Renal cortex interstitium (tissue), 11 donors: ENCODE measurements around the gene SNRK. TPM values are rescaled to one million over a fixed set of nuclear protein-coding genes. Genes with fewer than 3 reads are reported as not detected.

Experiments
- DNase-seq, 11 donors: peaks; one replicate each; pipeline ENCODE4 v3.0.0-alpha.2; 2013; ENCODE audit warnings: low read depth in 9 of 11, low spot score in 4 of 11; ENCODE audit errors: extremely low read depth in 1 of 11
- polyA plus RNA-seq, 3 donors: library from polyadenylated mRNA; unstranded; fragments of 120-200 nt; gene quantifications; one replicate each; pipeline ENCODE4 v1.2.1, GENCODE V29; 2013; ENCODE audit not compliant: insufficient read length in 3 of 3

The SNRK gene
- polyA plus RNA-seq, 3 donors = 48.2 to 54.2 (median 51.4) TPM

DNA sequence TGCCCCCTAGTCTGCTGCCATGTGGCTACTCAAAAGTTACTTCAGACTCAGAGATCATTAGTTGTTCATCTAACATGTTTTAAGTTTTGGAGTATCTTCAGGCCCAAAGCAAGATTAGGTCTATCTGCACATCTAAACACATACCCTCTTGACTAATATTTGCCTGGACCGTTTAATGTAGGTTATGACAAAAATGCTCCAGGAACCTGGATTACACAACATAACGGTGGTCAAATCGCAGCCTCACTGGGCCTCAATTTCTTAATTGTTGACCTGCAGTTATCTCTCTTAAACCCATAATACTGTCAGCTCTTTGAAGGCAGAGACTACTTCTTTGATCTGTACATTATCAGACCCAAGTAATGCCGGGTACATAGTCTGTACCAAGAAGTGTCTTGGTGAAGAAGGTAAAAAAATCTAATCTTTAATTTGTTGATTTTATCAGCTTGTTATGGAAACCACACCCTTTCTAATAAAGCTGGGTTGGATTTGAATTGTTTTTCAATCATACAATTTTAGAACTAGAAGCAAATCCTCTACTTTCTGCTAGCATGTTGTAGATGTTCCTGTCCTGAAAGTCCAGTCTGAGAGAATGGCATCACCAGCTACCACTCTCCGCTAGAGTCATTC lies 3.6 kb downstream of the SNRK start:
- no peak for DNase-seq

DNA sequence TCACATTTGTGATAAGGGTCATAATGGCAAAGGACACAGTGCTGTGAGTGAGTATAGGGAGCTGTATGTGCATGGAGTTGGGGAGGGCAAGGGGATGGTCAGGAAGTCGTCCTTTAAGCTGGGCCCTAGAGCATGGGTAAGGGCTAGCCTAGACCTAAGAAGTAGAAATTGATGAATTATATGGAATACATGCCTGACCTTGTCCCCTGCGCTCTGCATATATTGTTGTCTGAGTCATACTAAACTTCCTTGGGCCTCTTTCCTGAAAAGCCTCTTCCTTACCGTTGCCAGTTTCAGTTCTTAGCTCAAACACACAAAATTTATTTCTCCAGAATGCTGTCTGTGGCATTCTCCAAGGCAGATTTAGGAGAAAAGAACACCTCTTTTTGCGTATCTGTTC lies 4.6 kb downstream of the SNRK start:
- DNase-seq = no peak

DNA sequence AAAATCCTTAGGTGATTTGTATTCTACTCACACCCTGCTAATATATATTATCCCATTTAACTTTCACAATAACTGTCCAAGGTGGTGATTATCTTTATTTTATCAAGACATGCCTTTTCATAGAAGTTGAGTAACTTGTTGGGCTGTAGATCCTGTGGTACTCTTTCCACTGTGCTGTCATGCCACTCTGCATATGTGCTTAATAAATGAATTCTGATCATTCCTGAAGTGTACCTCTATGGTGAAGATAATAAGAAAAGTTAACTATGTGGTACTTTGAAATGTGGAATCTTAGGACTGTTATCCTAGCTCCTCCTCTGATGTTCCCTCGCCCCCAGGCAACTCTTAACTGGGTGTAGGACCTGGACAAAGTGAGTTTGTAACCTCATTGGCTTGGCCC lies 5.2 kb downstream of the SNRK start:
- DNase-seq = no peak

DNA sequence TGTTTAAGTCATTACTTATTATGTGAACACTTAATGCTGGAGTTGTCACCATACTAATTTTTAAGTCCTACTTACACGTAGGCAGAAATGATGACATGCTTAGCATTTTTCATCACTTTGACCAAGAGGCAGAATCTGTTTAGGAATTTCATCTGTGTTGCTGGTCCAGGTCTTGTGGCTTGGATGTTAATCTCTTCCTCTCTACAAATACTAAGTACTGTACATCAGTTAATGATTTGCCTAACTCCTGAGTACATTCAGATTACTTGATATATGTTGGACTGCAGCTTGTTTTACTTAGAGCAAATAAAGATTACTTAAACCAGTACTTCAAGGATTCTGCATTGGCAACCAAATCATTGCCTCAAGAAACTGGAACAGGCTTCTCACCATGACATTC lies 8.6 kb downstream of the SNRK start:
- DNase-seq = no peak

DNA sequence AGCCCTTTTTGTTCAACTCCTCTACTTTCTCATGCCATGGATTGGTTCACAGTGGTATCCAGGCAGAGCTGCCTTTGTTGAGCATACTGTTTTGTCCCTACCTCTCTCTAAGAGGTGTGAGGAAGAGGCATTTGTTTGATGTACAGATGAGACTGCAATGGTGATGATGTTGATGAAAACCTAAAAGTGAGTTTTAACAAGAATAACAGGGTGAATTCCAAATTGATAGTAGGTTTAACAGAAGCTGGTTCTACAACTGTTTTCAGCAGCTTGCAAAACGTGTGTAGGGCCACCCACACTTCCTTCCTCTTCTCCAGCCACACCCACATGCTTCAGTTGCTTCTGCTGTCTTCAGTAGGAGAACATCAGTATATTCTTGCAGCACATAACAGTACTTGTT lies 10.2 kb downstream of the SNRK start:
- no peak for DNase-seq

DNA sequence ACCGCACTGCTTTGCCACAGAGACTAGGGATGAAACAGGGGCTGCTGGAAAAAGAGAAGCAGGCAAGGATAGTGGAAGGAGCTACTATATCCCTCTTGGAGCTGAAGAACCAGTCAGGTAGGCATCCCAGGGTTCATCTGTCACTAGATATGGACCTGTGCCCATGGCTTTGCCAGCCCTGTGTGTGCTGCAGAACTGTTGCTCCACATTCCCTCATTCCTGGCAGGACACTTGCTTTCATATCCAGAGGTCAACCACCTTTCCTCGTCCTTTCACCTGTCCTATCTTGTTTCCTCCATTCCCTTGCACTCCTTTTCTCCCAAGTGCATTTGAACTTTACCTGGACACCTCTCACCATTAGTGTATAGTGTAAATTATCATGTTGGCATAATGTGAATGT lies 12.0 kb downstream of the SNRK start:
- no peak for DNase-seq

DNA sequence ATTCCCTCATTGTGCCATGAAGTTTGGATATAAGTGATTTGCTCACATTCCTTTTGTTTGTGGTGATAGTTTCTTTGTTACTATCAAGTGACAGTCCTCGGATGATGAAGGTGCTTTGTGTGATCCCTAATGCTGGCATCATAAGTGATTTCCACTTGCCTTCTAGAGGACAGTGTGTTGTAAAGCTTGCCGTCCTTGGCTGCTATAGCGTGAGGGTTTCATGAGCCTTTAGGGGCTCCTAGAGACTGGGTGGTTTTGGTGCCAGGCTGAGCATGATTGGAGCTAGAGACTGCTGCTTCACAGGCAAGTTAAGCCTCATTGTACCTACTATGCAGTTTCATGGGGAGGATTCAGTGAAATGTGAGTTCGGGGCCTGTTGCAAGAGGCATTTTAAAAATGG lies 12.4 kb downstream of the SNRK start:
- no peak for DNase-seq

DNA sequence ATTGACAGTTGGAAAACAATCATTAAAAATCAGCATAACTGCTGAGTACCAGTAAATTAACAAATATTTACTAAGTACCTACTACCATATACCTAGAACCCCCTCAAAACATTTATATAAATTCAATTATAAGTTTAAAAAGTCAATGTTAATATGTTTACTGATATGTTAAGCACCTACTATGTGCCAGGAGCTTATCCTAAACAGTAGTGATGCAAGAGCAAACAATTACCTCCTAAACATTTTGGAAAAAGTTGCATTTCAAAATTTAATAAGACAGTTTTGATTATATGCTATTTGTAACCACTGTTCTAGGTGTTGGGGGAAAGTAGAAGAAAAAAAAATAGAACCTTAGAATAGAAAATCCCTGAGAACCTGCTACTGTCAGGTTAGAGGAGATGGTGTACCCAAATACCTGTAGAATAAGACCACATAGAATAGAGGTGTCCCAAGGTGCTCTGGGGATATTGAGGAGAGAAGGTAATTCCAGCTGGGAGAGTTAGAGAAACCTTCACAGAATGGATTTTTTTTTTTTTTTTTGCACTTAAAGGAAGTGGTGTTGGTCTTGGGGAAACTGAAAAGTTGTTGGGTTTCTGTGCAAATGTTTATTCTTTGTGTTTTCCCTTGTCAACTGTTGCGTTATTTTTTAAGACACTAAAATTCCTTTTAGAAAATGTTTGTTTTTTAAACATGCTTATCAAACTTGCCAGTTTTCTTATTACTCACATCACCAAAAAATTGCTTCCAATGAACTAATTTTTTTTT lies 16.0 kb downstream of the SNRK start:
- no peak for DNase-seq

DNA sequence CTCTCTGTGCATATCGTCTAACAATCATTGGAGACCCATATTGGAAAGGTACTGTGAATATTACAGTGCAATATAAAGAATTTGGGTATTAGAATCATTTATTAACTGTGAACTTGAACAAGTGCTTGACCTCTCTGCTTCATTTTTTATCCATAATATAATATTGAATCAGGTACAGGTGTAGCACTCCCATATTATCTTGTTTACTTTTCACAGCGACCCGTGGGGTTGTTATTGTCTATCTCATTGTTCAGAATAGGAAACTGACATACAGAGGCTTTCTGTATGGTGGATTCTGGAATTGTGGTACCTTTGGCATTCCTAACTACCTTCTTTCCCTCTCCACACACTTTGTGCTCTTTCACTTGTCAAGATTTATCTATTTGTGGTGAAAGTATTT lies 17.8 kb downstream of the SNRK start:
- DNase-seq = no peak

DNA sequence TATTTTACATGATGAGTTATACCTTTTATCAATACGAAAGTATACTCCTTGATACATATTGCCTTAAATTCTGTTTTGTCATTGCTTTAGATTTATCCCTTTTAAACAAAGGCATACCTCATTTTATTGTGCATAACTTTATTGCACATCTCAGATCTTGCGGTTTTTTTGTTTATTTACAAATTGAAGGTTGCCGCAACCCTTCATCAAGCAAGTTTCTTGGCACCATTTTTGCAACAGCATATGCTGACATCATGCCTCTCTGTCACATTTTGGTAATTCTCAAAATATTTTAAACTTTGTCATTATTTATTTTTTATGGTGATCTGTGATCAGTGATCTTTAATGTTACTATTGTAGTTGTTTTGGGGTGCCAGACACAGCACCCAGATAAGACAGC lies 20.9 kb downstream of the SNRK start:
- no peak for DNase-seq

DNA sequence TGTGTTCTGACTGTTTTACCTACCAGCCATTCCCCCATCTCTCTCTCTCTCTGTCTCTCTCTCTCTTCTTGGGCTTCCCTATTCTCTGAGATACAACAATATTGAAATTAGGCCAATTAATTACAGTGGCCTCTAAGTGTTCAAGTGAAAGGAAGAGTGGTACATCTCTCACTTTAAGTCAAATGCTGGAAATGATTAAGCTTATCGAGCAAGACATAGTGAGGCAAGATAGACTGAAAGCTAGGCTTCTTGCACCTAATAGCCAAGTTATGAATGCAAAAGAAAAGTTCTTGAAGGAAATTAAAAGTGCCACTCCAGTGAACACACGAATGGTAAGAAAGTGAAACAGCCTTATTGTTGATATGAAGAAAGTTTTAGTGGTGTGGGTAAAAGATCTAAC lies 21.3 kb downstream of the SNRK start:
- DNase-seq = no peak

DNA sequence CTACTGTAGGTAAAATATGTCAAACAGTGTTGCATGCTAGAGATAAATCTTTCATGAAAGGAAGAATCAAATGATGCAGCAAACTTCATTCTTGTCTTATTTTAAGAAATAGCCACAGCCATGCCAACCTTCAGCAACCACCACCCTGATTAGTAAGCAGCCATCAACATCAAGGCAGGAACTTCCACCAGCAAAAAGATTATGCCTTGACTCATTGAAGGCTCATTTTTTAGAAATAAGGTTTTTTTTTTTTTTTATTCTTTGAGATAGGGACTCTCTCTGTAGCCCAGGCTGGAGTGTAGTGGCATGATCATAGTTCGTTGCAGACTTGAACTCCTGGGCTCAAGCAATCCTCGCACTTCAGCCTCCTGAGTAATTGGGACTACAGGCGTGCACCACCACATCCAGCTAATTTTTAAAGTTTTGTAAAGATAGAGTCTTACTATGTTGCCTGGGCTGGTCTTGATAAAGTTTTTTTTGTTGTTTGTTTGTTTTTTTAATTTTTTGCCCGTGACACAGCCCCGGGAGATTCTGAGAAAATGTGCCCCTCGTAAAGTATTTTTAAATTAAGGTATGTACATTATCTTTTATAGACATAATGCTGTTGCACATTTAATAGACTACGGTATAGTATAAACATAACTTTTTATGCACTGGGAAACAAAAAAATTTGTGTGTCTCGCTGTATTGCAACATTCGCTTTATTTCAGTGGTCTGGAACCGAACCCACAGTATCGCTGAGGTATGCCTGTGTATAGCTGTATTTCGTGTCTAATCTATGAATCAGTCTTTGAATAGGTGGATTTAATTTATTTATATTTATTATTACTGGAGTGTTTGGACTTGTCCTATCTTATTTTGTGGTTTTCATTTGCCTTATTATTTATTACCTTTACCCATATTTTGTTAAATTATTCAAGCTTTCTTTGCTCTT lies 23.3 kb downstream of the SNRK start:
- no peak for DNase-seq

DNA sequence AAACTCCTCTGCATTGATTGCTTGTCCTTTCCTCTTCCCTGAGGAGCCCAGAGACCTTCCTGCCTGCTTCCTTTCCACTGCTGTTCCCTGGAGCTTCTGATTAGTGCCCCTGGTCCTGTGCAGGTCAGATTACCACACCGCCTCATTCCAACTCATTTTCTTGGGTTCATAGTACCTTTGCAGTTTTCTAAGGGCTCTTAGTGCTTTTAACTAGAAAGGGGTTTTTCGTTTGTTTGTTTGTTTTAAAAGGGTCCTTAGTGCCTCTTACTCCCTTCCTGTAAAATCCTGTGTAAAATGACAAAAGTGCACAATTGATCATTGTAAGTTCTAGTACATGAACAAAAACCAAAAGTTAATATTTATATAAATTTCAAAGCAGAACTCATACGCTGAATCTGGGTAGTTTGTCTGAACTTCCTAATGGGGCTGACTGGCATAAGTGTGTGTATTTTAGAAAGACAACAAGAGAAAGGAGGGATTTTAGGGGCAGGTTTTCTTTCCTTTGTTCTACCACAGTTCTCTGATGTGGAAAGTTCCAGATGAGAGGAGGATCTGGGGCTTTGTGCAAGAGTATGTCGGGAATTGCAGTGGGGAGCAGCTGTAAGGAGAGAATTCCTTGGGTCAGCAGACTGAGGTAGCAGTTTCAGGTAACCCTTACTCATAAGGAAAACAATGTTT lies 30.6 kb downstream of the SNRK start:
- no peak for DNase-seq

DNA sequence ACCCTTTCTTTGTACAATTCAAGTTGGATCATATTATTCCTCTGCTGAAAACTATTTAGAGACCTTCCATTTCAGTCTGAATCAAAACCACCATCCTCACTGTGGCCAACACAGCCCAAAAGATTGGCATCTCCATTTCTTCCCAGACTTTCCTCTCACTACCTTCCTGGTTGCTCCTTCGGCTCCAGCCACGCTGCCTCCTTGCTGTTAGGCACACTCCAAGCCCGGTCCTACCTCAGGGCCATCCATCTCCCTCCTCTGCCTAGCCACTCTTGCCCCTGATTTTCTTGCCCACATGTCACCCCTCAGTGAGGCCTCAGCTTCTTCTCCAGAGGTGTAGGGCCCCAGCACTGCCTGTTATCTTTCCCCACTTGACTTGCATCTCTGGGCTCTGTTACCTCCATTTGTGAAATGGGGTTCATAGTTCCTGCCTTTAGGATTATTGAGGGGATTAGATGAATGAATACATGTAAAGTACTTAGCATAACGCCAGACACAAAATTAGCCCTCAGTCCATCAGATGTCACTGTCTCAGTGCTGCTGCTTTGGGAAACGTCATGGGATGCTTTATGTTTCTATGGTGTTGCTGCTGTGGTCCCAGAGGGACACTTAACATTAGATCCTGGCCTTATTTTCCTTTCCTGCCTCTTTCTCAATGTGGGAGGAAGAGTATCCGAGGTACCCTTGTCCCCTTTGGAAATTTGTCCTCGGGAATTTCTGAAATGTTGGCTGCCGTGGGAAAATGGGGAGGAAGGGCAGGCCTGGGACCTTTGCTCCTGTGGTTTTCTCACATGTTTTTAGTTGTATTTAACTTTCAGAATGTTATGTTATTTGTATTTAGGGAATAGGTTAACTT lies 31.3 kb downstream of the SNRK start:
- DNase-seq = peak in 4 of 11 donors; percentile 11 to 32 (median 22)

DNA sequence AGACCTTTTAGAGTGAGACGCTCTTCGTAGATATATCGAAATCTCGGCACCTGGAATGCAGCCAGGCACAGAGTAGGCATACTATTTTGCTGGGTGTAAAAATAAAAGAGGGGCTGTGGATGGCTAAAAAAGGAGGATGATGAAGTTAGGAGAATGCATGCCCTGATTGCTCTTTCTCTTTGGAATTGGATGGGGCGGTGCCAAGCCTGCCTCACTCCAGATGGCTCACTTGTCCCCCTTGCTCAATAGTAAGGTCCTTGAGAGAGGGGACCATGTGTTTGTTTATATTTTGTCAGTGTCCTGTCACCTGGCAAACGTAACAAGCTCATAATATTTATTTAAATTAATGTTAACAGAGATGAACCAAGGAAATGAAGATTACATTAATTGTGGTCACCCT lies 33.0 kb downstream of the SNRK start:
- DNase-seq = no peak

DNA sequence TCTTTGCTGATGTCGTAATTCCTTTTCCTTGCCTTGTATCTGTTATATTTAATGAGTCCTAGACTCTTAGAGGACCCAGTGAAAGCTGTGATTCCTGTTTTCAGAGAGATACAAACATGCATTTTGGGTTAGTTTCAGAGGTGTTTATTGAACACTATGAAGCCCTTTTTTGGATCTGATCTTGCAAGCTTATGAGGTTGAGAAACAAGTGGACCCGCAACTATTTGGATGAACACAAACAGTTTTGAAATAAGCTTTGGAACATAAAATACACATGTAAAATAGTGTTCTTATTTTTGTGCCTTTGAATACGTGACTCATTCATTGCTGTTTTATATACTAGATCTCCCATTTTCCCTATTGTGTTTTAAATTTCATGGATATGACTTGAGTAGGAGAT lies 33.5 kb downstream of the SNRK start:
- no peak for DNase-seq

DNA sequence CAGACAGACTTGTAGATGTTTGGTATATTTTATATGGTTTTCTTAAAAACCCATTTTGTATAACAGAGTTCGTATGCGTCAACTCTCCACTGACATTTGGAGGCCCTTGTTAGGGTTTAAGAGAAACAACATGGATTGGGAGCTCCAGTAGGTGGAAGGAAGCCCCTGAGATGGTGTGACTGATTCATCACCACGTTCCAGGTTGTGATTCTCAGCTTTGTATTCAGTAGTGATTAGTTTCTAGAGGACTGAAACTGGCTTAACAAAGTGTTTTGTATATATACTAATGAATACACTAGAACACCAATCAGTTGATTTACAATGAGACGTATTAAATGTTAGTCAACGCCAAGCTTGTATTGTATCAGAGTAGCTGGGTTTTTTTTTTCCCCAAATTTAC lies 33.9 kb downstream of the SNRK start:
- DNase-seq = no peak

DNA sequence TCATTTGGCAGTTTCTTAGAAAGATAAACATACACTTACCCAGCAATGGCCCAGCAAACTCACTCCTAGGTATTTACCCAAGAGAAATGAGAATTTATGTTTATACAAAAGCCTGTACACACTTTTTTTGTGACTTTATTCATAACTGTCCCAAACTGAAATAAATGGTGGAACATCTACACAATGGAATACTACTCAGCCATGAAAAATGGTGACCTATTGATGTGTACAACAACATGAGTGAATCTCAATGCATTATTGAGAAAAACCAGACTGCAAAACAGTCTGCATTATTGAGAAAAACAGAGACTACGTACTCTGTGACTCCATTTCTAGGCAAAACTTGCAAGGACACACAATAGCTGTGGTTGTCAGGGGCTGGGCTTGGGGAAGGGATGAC lies 37.2 kb downstream of the SNRK start:
- DNase-seq = no peak
